SK-N-SH treated with all-trans-retinoic acid at 6 μM for 48 hours (cell line): ENCODE data around the gene MEAF6.

Source experiments
- CSDC2 ChIP-seq: fragments of 250-450 bp; sonication (Bioruptor Pico); IDR thresholded peaks from 2 replicates; pipeline ENCODE4 v1.5.0; 2020; ENCODE audit warnings: mild to moderate bottlenecking, moderate library complexity
- ZFP3 ChIP-seq: fragments of 250-450 bp; sonication (Bioruptor Pico); IDR thresholded peaks from 2 replicates; pipeline ENCODE4 v1.5.0; 2020; ENCODE audit warnings: mild to moderate bottlenecking, moderate library complexity
- TF ChIP-seq, protein P1 (sequence below): fragments of 250-450 bp; sonication (Bioruptor Pico); IDR thresholded peaks from 2 replicates; pipeline ENCODE4 v1.5.0; 2020; ENCODE audit warnings: mild to moderate bottlenecking, moderate library complexity

DNA sequence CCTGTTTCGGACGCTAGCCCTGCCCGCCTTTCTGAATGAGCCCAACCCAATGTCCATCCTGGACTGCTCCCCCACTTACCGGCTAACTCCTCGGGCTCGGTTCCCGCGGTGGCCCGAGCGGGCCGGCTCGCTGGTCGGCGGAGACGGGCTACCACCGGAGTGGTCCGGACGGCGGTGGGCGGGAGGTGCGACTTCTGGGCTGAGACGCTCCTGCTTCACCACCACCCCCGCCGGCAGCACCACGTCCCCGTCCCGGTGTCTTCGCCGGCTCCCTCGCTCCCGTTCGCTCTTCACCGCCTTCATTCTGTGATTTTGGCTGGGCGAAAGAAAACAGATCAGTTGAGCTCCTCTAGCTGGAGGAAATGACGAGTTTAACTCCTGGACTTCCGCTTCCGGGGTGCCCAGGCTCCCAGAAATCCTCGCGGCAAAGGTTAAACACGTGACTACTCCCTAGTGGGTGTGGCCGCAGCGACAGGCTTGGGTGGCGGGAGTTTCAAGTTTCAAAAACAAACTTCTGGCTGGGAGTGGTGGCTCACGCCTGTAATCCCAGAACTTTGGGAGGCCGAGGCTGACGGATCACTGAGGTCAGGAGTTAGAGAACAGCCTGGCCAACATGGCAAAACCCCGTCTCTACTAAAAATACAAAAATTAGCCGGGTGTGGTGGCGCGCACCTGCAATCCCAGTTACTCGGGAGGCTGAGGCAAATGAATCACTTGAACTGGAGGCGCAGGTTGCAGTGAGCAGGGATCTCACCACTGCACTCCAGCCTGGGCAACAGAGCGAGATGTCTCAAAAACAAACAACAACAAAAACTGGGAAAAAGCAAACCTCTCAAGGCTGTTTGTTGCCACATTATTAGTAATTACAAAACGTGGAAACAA lies 39.6 kb upstream of the MEAF6 start, which contains the start of gene SNIP1:
- TF ChIP-seq, protein P1, sequence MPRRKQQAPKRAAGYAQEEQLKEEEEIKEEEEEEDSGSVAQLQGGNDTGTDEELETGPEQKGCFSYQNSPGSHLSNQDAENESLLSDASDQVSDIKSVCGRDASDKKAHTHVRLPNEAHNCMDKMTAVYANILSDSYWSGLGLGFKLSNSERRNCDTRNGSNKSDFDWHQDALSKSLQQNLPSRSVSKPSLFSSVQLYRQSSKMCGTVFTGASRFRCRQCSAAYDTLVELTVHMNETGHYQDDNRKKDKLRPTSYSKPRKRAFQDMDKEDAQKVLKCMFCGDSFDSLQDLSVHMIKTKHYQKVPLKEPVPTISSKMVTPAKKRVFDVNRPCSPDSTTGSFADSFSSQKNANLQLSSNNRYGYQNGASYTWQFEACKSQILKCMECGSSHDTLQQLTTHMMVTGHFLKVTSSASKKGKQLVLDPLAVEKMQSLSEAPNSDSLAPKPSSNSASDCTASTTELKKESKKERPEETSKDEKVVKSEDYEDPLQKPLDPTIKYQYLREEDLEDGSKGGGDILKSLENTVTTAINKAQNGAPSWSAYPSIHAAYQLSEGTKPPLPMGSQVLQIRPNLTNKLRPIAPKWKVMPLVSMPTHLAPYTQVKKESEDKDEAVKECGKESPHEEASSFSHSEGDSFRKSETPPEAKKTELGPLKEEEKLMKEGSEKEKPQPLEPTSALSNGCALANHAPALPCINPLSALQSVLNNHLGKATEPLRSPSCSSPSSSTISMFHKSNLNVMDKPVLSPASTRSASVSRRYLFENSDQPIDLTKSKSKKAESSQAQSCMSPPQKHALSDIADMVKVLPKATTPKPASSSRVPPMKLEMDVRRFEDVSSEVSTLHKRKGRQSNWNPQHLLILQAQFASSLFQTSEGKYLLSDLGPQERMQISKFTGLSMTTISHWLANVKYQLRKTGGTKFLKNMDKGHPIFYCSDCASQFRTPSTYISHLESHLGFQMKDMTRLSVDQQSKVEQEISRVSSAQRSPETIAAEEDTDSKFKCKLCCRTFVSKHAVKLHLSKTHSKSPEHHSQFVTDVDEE (CRISPR knock-in tag): no peak
- TF ChIP-seq CSDC2 (CRISPR knock-in tag): no peak
- no peak for TF ChIP-seq ZFP3
